Measurements from ENCODE around the gene CDK5RAP1.
"Not testable (repeated sequence)": the region's sequence is repeated elsewhere in the genome, so short reads cannot be mapped to it uniquely, and the experiment has no call there.

CDK5RAP1 gene

DNA sequence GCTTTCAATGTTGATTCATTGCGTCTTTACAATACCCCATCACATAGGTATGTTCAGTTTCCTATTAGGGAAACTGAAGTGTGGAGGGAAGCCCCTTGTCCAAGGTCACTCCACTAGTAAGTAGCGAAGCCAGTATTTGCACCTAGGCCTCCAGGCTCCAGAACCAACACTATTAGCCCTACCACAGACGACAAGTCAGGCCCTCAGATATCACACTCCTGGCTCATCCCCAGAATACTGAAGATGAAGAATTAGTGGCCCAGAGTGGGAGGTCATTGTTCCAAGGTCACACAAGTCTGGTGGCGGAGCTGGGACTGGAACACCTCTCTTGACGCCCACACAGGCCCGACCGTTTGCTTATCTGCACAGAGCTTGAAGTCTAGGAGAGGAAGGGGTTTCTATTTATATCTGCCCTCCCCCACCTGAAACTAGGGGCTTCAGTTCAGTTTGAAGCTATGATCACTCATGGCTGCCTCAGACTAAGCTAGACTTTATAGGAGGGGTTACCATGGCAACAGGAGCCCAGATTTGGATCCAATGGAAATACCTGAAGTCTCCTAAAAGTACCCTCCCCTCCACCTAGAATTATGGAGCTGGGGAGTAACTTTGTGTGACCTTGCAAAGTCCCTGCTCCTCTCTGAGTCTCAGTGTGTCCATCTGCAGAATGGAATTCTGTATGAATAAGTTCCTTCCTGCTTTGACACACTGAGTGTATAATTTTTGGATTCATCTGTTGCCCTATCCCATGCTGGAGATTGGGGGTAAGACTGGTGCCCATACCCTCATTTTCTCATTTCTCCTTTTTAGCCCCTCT lies 40.0 kb upstream of the CDK5RAP1 start:
- Histone ChIP-seq H3K9ac (peak overlapping the region; percentile 18; the same call in 1 of the 2 replicates), H3K4me1 (peaks cover 81% of the 10 kb centered on the region), H4K20me1 (no peaks in the 10 kb centered on the region), H3K9me3 (no peaks in the 10 kb centered on the region), H3K27ac (peak overlapping the region; percentile 28; the same call in 1 of the 2 replicates), H3K4me2 (peak overlapping the region; percentile 92), H3K4me3 (0 out of 2 replicates have a peak overlapping the region, but pooled peaks have one; percentile 89), H3K36me3 (peaks cover 23% of the 10 kb centered on the region), H3K27me3 (no peaks in the 10 kb centered on the region)
- no peak for TF ChIP-seq Cebpa-rat (IDR thresholded peaks at IDR 0.05)

DNA sequence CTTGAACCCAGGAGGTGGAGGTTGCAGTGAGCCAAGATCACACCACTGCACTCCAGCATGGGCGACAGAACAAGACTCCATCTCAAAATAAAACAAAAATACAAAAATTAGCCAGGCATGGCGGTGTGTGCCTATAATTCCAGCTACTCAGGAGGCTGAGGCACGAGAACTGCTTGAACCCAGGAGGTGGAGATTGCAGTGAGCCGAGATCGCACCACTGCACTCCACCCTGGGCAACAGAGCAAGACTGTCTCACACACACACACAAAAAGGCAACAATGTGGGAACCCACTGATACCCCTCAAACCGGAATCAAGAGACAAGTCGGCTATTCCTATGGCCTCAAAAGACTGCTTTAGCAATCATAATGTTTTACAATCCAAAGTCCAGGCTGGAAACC lies 39.2 kb upstream of the CDK5RAP1 start:
- H3K27me3 ChIP-seq, H4K20me1 ChIP-seq, H3K9me3 ChIP-seq, H3K4me3 ChIP-seq: not testable (repeated sequence)
- H3K27ac ChIP-seq, result peak overlapping the region; percentile 28; the same call in 1 of the 2 replicates
- peak overlapping the region; percentile 92 for H3K4me2 ChIP-seq
- H3K4me1 ChIP-seq, result peaks cover 73% of the 10 kb centered on the region
- H3K36me3 ChIP-seq, result peaks cover 31% of the 10 kb centered on the region
- peak overlapping the region; percentile 18; the same call in 1 of the 2 replicates for H3K9ac ChIP-seq

DNA sequence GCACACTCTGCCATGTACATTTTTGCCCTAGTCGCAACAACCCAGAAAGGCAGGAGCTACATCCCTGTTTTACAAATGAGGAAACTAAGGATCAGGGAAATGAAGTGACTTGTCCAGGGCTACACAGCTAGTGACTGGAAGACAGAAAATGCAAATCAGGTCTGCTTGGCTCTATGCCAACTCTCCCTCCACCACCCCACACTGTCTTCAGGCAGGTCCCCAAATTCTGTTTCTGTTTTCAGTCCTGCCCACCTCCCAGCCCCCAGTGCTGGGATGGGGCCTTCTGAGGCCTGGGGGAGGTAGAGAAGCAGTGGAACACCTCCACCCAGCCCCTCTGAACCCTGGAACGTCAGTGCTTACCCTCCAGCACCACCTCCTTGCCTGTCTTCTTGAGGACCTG lies 37.2 kb upstream of the CDK5RAP1 start:
- H4K20me1 ChIP-seq, result no peaks in the 10 kb centered on the region
- H3K27ac ChIP-seq, result no peak overlapping the region
- H3K9me3 ChIP-seq, result no peaks in the 10 kb centered on the region
- H3K9ac ChIP-seq, result no peak overlapping the region
- H3K4me3 ChIP-seq, result no peak overlapping the region
- 0 out of 2 replicates have a peak overlapping the region, but pooled peaks have one; percentile 47 for H3K4me2 ChIP-seq
- no peaks in the 10 kb centered on the region for H3K27me3 ChIP-seq
- H3K4me1 ChIP-seq, result peaks cover 69% of the 10 kb centered on the region
- no peak for TF ChIP-seq Cebpa-rat (IDR thresholded peaks at IDR 0.05)
- peaks cover 52% of the 10 kb centered on the region for H3K36me3 ChIP-seq

DNA sequence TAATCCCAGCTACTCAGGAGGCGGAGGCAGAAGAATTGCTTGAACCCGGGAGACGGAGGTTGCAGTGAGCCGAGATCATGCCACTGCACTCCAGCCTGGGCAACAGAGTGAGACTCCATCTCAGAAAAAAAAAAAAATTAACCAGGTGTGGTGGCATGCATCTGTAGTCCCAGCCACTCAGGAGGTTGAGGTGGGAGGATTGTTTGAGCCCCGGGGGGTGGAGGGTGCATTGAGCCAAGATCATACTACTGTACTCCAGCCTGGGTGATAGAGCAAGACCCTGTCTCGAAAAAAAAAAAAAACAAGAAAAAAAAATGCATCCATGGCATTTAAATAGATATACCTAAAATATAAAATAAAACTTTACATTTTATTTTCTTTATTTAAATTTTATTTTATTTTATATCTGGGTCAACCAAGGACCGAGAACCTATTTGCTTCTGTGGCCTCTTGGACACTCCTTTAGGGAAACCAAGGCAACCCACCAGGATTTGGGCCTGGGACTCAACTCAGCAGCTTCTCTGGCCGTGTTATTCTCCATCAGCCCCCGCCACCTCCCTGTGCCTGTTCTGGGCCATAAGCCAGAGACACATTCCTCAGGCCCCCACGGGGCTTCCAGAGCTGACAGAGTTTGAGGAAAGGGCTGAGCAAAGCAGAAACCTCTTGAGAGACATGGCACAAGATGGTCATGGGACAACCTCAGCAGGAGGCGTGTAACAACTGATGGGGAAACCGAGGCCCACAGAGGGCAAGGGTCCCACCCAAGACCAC lies 36.0 kb upstream of the CDK5RAP1 start:
- Histone ChIP-seq H3K9me3 (no peaks in the 10 kb centered on the region), H3K9ac (0 out of 2 replicates have a peak overlapping the region, but pooled peaks have one; percentile 45), H3K4me1 (peaks cover 62% of the 10 kb centered on the region), H4K20me1 (no peaks in the 10 kb centered on the region), H3K27ac (0 out of 2 replicates have a peak overlapping the region, but pooled peaks have one; percentile 26), H3K4me3 (no peak overlapping the region), H3K4me2 (peak overlapping the region; percentile 47), H3K36me3 (peaks cover 60% of the 10 kb centered on the region), H3K27me3 (no peaks in the 10 kb centered on the region)
- TF ChIP-seq Cebpa-rat (IDR thresholded peaks at IDR 0.05), result no peak

DNA sequence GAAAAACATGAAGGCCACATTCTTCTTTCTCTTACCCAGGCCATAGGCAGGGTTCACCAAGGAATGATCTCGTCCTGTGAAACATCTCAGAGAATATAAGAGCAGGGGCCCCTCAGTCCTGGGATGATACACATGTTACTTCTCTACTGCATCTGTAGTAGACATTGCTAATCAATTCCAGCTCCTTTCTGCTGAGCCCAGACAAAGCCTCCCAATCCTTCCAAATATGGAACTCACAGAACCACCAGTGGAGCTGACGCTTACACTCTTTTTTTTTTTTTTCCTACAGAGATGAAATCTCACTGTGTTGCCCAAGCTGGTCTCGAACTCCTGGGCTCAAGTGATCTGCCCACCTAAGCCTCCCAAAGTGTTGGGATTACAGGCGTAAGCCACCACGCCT lies 33.1 kb upstream of the CDK5RAP1 start:
- TF ChIP-seq Cebpa-rat (IDR thresholded peaks at IDR 0.05), result no peak
- H3K27ac ChIP-seq, result no peak overlapping the region
- H3K36me3 ChIP-seq, result peaks cover 72% of the 10 kb centered on the region
- H3K27me3 ChIP-seq, result no peaks in the 10 kb centered on the region
- no peak overlapping the region for H3K9ac ChIP-seq
- H3K4me3 ChIP-seq, result no peak overlapping the region
- no peaks in the 10 kb centered on the region for H3K9me3 ChIP-seq
- no peaks in the 10 kb centered on the region for H4K20me1 ChIP-seq
- H3K4me1 ChIP-seq, result peaks cover 33% of the 10 kb centered on the region
- no peak overlapping the region for H3K4me2 ChIP-seq

DNA sequence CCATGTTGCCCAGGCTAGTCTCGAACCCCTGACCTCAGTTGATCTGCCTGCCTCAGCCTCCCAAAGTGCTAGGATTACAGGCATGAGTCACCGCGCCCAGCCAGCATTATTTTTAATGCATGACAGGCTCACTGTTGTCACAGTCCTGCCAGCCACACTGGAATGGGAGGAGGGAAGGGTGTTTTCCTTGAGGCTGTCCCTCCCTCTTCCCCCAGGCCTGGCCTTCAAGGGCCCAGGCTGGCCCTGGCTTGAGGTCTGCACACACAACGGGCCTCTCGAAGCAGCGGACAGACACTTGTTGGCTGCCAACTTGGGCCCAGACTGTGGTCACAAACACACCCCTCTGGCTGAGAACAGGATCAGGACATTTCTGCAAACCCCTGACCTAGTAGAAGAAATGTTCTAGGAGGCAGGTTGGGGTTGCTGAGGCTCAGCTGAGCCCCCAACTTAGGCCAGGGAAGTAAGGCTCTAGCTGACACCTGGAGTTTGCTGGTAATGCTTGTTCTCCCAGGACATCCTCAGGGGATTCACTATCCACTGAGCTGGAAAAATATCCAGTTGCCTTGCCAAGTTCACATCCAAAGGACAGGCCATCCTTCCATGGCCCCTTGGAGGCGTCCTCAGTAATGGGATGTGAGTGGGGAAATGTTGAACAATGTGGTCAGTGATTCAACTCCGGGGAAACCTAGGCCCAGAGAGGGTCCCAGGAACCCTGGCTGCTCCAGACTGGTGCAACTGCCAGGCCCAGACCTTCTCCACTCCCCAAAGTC lies 32.3 kb upstream of the CDK5RAP1 start:
- TF ChIP-seq Cebpa-rat (IDR thresholded peaks at IDR 0.05), result no peak
- H3K4me1 ChIP-seq, result peaks cover 25% of the 10 kb centered on the region
- no peak overlapping the region for H3K4me3 ChIP-seq
- peak overlapping the region; percentile 1; the same call in 1 of the 2 replicates for H3K27ac ChIP-seq
- peak overlapping the region; percentile 38; the same call in 1 of the 2 replicates for H3K4me2 ChIP-seq
- no peaks in the 10 kb centered on the region for H3K27me3 ChIP-seq
- H4K20me1 ChIP-seq, result no peaks in the 10 kb centered on the region
- H3K36me3 ChIP-seq, result peaks cover 71% of the 10 kb centered on the region
- H3K9ac ChIP-seq, result no peak overlapping the region
- H3K9me3 ChIP-seq, result no peaks in the 10 kb centered on the region

DNA sequence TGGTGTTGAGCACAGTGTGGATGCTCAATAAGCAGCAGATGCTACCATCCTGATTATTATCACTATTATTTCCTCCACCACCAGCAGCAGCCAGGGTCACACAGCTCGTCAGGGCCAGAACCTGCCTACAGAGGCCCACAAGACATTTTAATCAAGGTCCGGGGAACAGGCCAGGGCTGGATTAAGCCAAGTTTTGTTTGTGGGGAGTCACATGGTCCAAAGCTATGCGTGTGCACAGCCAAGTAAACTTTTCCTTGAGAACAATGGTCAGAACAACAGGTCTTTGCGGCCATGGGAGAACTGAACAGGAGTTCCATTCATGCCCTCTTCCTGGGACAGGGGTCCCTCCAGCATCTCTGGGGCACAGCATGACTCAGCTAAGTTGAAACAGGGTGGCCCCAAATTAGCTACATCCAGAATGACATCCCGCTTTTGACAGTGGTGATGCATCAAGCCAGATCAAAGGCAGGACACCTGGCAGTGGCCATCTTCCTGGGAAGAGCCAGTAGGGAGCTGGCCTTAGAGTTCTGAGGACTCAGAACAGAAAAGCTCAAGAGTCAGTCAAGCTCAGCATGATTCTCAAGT lies 30.6 kb upstream of the CDK5RAP1 start:
- no peak for TF ChIP-seq Cebpa-rat (IDR thresholded peaks at IDR 0.05)
- H3K4me3 ChIP-seq, result no peak overlapping the region
- H3K4me1 ChIP-seq, result peaks cover 9% of the 10 kb centered on the region; the same call in 1 of the 2 replicates
- H3K27me3 ChIP-seq, result no peaks in the 10 kb centered on the region
- no peaks in the 10 kb centered on the region for H3K9me3 ChIP-seq
- no peak overlapping the region for H3K27ac ChIP-seq
- no peak overlapping the region for H3K4me2 ChIP-seq
- H3K36me3 ChIP-seq, result peaks cover 73% of the 10 kb centered on the region
- H4K20me1 ChIP-seq, result no peaks in the 10 kb centered on the region
- H3K9ac ChIP-seq, result no peak overlapping the region

DNA sequence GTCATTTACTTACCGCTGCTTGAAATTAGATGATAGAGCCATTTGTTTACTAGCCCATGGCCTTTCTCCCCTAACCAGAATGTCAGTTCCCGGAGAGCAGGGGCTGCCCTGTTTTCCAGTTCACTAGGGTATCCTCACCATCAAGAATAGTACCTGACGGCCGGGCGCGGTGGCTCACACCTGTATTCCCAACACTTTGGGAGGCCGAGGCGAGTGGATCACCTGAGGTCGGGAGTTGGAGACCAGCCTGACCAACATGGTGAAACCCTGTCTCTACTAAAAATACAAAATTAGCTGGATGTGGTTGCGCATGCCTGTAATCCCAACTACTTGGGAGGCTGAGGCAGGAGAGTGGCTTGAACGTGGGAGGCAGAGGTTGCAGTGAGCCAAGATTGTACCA lies 22.6 kb upstream of the CDK5RAP1 start:
- H3K4me1 ChIP-seq, result peaks cover 17% of the 10 kb centered on the region
- not testable (repeated sequence) for H3K9me3 ChIP-seq, H3K4me3 ChIP-seq, H3K27ac ChIP-seq, H4K20me1 ChIP-seq, H3K9ac ChIP-seq, H3K27me3 ChIP-seq, H3K4me2 ChIP-seq
- H3K36me3 ChIP-seq, result peaks cover 45% of the 10 kb centered on the region
